Effector CD4-positive, alpha-beta T cell (primary cell): ENCODE results near the gene GAS7.

Source experiments
- DNase-seq: peaks from one replicate; pipeline ENCODE4 v3.0.0-alpha.2; 2020

The GAS7 gene

DNA sequence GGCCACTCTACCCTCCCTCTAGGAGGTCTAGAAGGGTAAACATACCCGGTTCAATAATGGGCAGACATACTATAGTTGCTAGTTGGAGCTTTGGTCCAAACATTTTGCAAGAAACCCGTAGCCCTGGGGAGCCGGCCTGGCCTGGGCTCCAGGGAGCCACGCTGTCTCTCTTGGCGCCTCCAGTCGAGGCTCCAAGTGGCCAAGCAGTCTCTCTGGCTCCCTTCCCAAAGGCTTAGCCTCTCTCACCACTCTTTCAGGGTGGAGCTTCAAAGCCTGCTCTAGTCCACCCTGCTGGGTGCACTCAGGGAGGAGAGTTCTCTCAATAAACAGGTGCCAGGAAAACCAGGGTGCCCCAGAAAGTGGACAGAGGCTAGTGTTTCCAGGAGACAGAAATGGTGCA lies 325.6 kb downstream of the GAS7 start:
- DNase-seq: no peak

DNA sequence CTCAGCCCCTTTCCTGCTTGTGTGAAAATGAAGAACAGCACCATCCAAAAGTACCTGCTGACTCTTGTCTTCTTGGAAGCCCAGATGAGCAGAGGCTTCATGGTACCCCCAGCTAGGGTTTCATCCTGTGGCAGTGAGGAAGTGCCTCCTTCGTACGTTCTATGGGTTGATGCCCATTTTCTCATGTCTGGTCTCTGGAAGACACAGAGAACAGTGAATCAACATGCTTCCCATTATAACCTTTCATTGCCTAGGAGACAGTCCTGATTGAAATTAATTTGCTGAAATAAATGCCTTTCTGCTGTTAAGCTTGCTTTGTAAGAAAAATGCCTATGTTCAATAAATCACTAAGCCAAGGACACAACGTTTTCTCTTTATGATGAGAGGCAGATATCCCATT lies 329.9 kb downstream of the GAS7 start:
- DNase-seq: no peak

DNA sequence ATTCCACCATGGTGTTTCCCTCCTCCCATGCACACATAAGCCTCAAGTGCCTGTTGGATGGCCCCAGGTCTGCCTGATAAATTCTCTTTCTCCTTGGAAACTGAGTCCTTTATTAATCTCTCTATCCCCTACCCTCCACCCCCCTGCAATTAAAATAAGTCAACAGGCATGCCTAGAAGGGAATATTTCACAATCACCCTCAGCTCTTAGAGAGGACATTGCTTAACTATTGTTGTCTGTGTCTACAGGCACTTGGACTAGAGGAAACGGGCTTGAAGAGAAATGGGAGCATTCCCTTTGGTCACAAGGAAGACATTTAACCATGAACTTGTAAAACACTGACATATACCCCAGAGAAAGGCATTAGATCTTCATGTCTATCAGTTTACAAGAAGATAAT lies 332.8 kb downstream of the GAS7 start:
- DNase-seq: no peak

DNA sequence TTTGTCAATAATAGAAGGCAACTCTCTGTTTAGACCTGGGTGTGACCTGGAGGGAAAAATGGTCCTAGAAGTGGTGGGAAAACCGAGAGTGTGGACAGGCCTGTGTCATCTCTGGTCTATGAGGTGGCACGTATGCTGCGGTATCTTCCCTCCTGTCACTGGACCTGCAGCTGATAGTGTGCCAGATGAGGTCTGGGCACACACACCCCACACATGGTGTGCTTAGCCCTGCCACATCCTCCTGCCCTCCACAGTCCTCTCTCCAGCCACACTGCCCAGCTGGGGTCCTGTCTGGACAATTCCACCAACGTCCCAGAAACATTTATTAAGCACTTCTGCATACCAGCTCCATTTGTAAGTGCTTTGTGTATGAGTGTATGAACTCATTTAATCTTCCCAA lies 335.5 kb downstream of the GAS7 start:
- DNase-seq: no peak

DNA sequence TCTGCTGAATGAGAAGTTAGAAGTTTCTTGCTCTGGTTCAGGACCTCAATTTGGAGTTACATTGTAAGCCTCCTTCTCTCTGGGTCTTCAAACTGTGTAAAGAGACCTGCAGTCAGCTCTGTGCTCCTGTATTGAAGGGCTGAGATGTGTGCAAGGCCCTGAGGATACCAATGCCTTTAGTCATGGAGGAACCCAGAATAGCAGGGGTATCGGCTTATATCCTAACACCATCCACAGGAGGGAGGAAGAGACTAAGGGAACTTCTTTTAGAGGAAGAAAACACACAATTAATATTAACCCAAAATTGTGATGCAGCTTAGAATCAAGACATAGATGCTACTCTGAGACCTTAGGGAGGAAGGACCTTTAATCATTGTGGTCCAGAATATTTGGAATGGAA lies 336.2 kb downstream of the GAS7 start:
- no peak for DNase-seq

DNA sequence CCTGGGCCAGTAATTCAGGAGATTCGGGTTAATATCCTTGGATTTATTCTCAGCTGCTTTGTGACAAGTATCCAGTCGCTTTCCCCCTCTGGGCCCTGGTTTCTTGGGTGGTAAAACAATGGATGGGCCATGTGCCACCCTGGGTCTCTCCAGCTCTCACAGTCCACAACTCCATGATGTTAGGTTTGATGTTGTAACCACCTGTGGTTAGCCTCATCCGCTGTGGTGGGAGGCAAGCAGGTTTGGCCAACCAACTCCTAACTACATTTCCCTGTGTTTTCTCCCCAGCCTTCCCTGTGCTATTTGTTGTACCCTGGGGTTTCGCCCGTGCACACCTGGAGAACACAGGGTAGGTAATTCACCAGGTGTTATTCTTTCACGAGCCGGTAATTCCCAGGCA lies 337.6 kb downstream of the GAS7 start:
- DNase-seq: no peak
